HG02678 (cell line): ENCODE data around the gene PRLHR.

Source experiments
- ATAC-seq: cut with Tn5 transposase; IDR thresholded peaks from one replicate; pipeline ENCODE4 v1.9.1; 2021; ENCODE audit warnings: mild to moderate bottlenecking, moderate library complexity; ENCODE audit not compliant: unreplicated experiment

The PRLHR gene

DNA sequence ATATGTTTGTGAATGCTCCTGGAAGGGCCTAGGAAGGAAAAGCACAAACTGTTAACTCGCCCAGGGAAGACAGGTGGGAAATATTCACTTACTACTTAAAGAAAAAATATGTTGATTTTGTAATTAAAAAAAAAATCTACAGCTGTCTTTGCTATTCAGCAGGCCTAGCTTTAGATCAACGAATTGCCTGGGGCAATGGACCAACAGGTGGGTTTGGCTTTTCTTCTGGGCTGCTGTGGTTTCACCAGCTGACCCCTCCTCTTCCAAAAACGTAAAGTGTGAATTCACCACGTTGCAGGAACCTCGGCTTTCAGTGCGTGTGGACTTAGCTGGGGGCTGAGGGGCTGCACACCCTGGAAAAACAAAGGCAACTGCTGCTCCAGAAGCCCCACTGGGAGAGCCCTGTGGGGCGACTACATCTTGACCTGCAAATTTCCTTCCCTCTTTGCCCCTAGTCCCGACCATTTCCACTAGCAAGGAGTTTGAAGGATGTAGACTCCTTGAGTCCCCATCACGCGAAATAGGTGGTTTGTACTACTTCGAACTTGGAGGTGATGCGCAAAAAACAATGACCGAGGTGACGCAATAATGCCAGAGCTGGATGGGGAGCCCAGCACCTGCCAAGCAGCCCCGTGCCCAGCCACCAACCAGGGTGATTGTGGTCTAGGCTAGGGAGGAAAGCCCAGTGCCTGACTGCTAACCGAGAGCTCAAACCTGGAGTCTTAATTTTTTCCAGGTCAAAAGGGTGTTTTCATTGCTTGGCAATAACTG, 7.4 kb downstream of the PRLHR start:
- no peak for ATAC-seq

GRCh38 chr10:118586911-118587310, 8.5 kb downstream of the PRLHR start:
- no peak for ATAC-seq

DNA sequence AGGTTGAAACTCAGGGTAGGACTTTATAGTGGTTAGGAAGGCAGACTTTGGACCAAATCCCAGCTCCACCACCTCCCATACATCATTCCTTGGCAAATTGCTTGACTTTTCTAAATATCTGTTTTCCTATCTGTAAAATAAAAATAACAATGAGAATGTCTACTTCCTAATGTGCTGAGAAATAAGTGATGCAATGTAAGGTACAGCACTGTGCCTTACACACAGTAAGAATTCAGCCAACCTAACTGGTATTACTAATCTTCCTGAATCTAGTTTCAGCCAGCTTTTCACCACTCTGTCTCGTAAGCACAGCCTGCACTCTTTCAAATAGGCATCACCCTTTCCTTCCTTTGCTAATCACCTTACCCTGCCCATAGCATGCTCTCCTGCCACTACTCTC, 9.7 kb downstream of the PRLHR start:
- no peak for ATAC-seq

GRCh38 chr10:118585234-118585633, 10.2 kb downstream of the PRLHR start:
- ATAC-seq, result no peak

GRCh38 chr10:118584181-118584954, 11.1 kb downstream of the PRLHR start:
- no peak for ATAC-seq

DNA sequence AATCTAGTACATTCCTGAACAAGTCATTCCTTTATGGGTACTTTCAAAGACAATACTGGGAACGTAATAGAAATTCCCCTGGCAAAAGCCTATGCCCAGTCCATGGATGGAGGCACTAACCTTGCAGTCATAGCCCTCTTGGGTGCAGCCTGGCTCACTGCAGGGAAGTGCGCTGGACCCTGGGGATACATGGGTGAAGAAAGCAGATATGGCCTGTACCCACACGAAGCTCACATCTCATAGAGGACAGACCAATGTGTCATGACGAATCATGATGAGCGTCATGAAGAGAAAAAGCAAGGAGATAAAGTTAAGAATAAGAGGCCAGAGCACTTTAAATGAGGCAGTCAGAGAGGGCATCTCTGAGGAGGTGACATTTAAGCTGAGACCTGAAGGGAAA, 11.8 kb downstream of the PRLHR start:
- ATAC-seq, result no peak

DNA sequence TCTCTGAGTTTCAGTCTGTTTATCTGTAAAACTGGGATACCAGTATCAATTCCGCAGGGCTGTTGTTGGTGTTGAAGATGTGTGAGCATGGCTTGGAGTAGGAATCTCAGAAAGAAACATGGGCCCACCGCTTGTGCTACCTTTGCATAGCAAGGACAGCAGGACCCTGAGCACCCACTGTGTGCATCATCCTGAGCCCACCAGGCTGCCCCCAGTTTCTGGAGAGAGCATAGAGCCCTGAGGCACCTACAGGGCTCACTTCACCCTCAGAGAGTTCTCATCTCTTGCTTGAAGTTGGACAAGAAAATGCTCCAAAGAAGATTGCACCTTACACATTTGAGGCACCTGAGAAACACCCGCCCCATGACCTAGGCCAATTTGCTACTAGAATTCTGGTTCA, 12.9 kb downstream of the PRLHR start:
- no peak for ATAC-seq

DNA sequence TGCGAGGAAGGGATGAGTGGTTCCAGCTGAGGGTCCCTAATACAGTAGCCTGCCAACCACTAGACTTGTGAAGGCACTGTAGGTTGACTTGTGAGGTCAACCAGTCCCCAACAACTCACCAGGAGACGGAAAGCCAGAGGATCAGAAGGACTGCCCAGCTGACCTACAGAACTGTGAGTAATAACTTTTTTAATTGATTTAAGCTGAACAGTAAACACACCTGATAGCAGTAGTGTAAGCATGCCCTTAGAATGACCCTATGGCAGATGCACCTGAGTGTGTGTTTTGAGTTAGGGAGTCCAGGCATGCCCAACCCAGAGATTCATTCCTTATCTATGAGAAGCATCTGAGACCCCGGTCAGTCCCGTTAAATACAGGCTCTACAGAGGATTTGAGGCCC, 14.1 kb downstream of the PRLHR start:
- no peak for ATAC-seq

DNA sequence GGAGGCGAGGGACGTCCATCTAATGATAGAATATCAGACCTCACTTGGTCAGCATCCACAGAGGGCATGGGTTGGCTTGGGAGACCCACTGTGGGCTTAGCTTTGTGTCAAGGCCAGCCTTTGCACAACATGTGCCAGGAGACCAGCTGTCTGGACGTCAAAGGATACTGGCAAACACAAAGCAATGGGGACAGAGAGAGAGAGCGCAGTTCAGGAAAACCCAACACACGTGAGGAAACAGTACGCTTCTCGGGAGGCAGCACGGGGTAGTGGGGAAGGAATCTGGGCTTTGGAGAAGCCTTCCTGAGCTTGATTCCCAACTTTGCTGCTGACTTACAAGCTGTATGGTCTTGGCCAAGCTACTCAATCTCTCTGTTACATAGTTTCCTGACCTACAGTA, 14.7 kb downstream of the PRLHR start:
- ATAC-seq, result no peak

- ATAC-seq, result no peak
These were observed 21.9 kb downstream of the PRLHR start for GRCh38 chr10:118573512-118573911.

GRCh38 chr10:118572256-118573041, 23.0 kb downstream of the PRLHR start:
- no peak for ATAC-seq

- ATAC-seq, result no peak
These were observed 24.3 kb downstream of the PRLHR start for GRCh38 chr10:118571123-118571522.

DNA sequence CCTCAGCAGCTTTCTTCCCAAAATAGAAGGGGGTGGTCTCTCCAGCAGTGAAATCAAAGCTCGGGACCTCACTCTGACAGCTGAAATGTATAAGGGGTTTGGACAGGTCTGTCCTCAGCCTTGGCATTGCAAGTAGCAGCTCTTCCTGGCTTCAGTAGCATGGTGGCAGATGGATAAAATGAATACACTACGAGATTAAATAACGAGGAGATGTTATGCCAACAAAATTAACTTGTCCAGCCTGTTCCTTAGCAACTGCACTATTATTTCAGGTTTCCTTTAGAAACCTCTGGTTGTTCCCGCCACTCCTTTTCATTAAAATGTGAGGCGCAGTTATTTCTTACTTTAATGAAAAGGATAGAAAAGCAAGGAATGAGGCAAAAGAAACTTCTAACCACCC, 24.9 kb downstream of the PRLHR start:
- ATAC-seq, result no peak

DNA sequence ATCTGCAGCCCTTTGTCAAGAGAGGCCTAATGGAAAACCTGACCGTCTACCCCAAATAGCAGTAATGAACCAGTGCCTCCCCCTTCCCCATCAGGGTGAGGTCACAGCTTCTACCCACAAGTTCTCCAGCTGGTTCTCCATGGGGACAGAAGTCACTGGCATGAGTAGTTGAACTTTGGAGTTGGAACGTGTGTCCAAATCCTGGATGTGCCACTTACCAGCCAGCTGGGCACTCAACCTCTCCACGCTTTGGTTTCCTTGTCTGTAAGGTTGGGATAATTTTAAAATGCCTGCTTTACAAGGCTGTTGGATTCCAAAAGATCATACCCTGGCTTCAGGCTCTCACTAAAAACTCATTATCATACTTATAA, 25.6 kb downstream of the PRLHR start:
- no peak for ATAC-seq

GRCh38 chr10:118569241-118569881, 26.1 kb downstream of the PRLHR start:
- ATAC-seq, result no peak

DNA sequence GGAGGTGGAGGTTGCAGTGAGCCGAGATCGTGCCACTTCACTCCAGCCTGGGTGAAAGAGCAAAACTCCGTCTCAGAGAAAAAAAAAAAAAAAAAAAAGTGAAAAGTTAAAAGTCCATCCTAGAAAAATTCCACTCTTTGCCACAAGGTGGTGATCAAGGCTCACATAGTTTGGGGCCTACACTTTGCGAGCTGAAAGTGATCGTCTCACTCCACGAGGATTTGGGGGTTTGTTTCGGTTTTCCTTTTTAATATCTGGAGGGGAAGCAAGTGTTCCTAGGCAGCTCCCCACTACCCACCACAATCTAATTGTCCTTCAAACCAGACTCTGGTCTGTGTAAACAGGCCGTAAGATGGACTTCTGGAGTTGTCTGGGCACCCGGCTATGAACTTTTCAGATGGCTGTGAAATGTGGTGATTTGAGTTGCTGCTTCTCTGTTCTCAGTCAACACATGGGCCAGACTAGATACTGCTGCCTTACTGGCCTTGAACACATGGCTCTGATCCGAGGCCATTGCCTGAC, 27.1 kb downstream of the PRLHR start:
- ATAC-seq, result no peak

DNA sequence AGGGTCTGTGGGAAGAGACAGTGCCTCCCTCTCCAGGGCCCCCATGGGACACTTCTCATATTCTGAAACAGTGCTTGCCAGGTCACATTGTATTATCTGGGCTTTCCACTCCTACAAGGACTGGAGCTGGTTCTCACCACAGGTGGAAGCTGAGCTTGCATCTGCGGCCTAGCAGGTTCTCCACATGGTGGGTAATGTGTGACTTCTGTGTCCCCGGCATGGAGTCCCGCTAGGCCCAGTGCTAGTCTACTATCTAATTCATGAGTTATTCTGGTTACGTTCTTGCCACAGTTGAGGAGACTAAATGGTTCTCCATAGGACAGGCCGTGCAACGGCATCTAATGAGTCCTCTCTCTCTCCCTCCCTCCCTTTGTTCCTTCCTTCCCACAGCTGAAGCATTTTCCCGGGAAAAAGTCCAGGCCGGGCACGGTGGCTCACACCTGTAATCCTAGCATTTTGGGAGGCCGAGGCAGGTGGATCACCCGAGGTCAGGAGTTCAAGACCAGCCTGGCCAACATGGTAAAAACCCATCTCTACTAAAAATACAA, 27.7 kb downstream of the PRLHR start:
- ATAC-seq, result no peak

- no peak for ATAC-seq
These were observed 28.5 kb downstream of the PRLHR start for GRCh38 chr10:118566911-118567310.

- ATAC-seq, result no peak
These were observed 30.0 kb downstream of the PRLHR start for GRCh38 chr10:118565301-118566075.

DNA sequence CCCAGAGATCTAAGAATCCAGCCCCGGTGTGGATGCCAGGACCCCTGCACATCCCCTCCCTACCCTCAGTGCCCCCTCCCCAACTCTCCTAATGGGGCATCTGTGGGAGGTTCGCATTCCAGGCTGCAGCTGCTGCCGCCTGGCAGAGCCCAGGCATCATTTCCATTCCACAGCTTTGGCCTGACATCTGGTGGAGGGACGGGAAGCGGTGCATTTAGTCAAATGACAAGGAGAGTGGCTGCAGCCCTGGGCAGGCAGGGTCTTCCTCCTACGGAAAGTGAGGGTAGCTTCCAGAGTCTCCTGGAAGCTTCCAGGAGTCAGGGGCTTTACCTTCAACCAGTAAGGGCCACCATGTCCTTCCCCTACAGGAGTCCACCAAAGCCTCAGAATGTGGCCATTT, 30.8 kb downstream of the PRLHR start:
- no peak for ATAC-seq
